Mesothelial cell of epicardium (in vitro differentiated cells): ENCODE results near the gene ARL15. TPM values are rescaled to one million over a fixed set of nuclear protein-coding genes. Genes with fewer than 3 reads are reported as not detected.

Experiments used
- DNase-seq, 2 experiments: peaks; one replicate each; pipeline ENCODE4 v3.0.0; 2021; ENCODE audit warnings: low spot score in 2 of 2; ENCODE audit not compliant: unreplicated experiment in 2 of 2
- H3K27ac Mint-ChIP-seq: 2 replicates; pipeline ENCODE4 v1.8.0; 2021; ENCODE audit warnings: mixed read lengths
- H3K27me3 Mint-ChIP-seq: 2 replicates; pipeline ENCODE4 v1.8.0; 2021; ENCODE audit warnings: low read depth, mixed read lengths
- H3K36me3 Mint-ChIP-seq: 2 replicates; pipeline ENCODE4 v1.8.0; 2021; ENCODE audit warnings: mixed read lengths
- H3K4me1 Mint-ChIP-seq: 2 replicates; pipeline ENCODE4 v1.8.0; 2021; ENCODE audit warnings: mixed read lengths
- H3K4me3 Mint-ChIP-seq: 2 replicates; pipeline ENCODE4 v1.8.0; 2021; ENCODE audit warnings: mild to moderate bottlenecking, moderate library complexity, mixed read lengths
- H3K9me3 Mint-ChIP-seq: 2 replicates; pipeline ENCODE4 v1.8.0; 2021; ENCODE audit warnings: mixed read lengths
- total RNA-seq: library from RNA; stranded (reverse); gene quantifications from 3 replicates; pipeline ENCODE4 v1.2.1, GENCODE V29; 2021
- TF ChIP-seq, protein P1 (sequence below): fragments of 200-600 bp; sonication (generic); IDR thresholded peaks from one replicate; pipeline ENCODE4 v1.5.0; 2021; ENCODE audit warnings: antibody characterized with exemption; ENCODE audit not compliant: unreplicated experiment

Gene ARL15
- total RNA-seq, 1 donor from 2014 or later = 24.8 TPM

- H3K36me3 Mint-ChIP-seq = no peaks in the 10 kb centered on the region
- no peak for DNase-seq
- no peak overlapping the region for H3K27ac Mint-ChIP-seq
- H3K27me3 Mint-ChIP-seq = peaks cover 1% of the 10 kb centered on the region
- TF ChIP-seq, protein P1, sequence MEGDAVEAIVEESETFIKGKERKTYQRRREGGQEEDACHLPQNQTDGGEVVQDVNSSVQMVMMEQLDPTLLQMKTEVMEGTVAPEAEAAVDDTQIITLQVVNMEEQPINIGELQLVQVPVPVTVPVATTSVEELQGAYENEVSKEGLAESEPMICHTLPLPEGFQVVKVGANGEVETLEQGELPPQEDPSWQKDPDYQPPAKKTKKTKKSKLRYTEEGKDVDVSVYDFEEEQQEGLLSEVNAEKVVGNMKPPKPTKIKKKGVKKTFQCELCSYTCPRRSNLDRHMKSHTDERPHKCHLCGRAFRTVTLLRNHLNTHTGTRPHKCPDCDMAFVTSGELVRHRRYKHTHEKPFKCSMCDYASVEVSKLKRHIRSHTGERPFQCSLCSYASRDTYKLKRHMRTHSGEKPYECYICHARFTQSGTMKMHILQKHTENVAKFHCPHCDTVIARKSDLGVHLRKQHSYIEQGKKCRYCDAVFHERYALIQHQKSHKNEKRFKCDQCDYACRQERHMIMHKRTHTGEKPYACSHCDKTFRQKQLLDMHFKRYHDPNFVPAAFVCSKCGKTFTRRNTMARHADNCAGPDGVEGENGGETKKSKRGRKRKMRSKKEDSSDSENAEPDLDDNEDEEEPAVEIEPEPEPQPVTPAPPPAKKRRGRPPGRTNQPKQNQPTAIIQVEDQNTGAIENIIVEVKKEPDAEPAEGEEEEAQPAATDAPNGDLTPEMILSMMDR = no peak
- peaks cover 18% of the 10 kb centered on the region for H3K9me3 Mint-ChIP-seq
- H3K4me1 Mint-ChIP-seq = peaks cover 10% of the 10 kb centered on the region
- no peak overlapping the region for H3K4me3 Mint-ChIP-seq
Observed at GRCh38 chr5:54227109-54227508, 83.3 kb downstream of the ARL15 start.

DNA sequence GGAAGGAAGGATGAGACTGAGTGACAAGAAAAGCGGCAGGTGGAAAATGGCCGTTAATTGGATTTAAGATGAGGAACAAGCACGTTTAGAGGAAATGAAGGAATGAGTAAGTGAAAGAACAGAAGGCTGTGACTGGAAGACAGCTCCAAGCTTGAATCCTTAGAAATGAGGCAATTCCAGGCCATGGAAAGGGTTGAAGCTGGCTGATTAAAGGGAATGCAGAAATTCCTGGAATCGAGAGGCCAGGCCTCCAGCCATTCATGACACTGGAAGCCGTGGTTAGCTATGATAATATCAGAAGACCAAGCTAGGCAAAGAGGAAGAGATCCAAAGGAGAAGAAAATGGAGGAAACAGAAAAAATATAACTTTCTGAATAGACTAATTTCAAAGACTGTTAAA, 84.2 kb downstream of the ARL15 start:
- no peak for DNase-seq
- peaks cover 14% of the 10 kb centered on the region for H3K4me1 Mint-ChIP-seq
- H3K27ac Mint-ChIP-seq = no peak overlapping the region
- peaks cover 18% of the 10 kb centered on the region for H3K9me3 Mint-ChIP-seq
- peaks cover 1% of the 10 kb centered on the region for H3K27me3 Mint-ChIP-seq
- TF ChIP-seq, protein P1 = no peak
- no peaks in the 10 kb centered on the region for H3K36me3 Mint-ChIP-seq
- H3K4me3 Mint-ChIP-seq = no peak overlapping the region

- no peaks in the 10 kb centered on the region for H3K36me3 Mint-ChIP-seq
- TF ChIP-seq, protein P1 = no peak
- H3K27ac Mint-ChIP-seq = no peak overlapping the region
- DNase-seq = no peak
- H3K9me3 Mint-ChIP-seq = peaks cover 18% of the 10 kb centered on the region
- H3K4me3 Mint-ChIP-seq = no peak overlapping the region
- H3K27me3 Mint-ChIP-seq = peaks cover 1% of the 10 kb centered on the region
- peaks cover 22% of the 10 kb centered on the region for H3K4me1 Mint-ChIP-seq
Observed at GRCh38 chr5:54224103-54224826, 86.1 kb downstream of the ARL15 start.

DNA sequence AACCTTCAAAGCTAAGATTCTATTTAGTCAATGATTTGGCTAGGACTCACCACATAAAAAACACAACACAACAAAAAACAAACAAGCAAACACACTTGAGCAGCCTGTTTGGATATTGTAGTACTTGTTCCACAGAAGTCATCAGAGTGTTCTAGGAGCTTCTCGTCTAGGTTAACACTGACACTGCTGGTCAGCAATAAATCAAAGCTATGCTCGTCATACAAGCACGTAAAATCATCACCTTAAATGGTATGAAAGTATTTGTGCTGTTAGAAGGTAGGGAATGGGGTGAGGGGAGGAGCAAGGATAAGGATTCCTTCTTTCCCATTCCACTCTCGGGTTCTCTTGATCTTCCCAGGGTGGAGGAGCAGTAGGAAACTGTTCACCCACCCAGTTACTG, 88.0 kb downstream of the ARL15 start:
- no peak for DNase-seq
- peaks cover 16% of the 10 kb centered on the region for H3K4me1 Mint-ChIP-seq
- H3K36me3 Mint-ChIP-seq = no peaks in the 10 kb centered on the region

GRCh38 chr5:54221135-54221534, 89.2 kb downstream of the ARL15 start:
- no peaks in the 10 kb centered on the region for H3K36me3 Mint-ChIP-seq
- peaks cover 18% of the 10 kb centered on the region for H3K9me3 Mint-ChIP-seq
- H3K4me3 Mint-ChIP-seq = no peak overlapping the region
- no peak for DNase-seq
- no peaks in the 10 kb centered on the region for H3K27me3 Mint-ChIP-seq
- no peak overlapping the region for H3K27ac Mint-ChIP-seq
- TF ChIP-seq, protein P1 = no peak
- peaks cover 17% of the 10 kb centered on the region for H3K4me1 Mint-ChIP-seq

More for the DNA sequence above, 88.0 kb downstream of the ARL15 start:
- H3K27me3 Mint-ChIP-seq = no peaks in the 10 kb centered on the region
- no peak overlapping the region for H3K27ac Mint-ChIP-seq
- H3K4me3 Mint-ChIP-seq = no peak overlapping the region
- H3K9me3 Mint-ChIP-seq = peaks cover 18% of the 10 kb centered on the region
- TF ChIP-seq, protein P1 = no peak
